Peyer's patch (tissue), 4 donors: ENCODE results near the gene STAG1.

Experiments
- CTCF ChIP-seq, 6 experiments: fragments of 450-650 bp in 4 of 6; fragments of 200-600 bp in 2 of 6; sonication (generic) in 1 of 6; IDR thresholded peaks; one replicate each; pipeline ENCODE4 v1.5.1; 2017 to 2019; ENCODE audit warnings: antibody characterized with exemption in 6 of 6, mild to moderate bottlenecking in 3 of 6, moderate library complexity in 1 of 6
- POLR2A ChIP-seq, 2 donors: fragments of 450-650 bp; IDR thresholded peaks; one replicate each; pipeline ENCODE4 v1.5.1; 2017; ENCODE audit warnings: antibody characterized with exemption in 2 of 2, mild to moderate bottlenecking in 2 of 2, moderate library complexity in 2 of 2

- TF ChIP-seq CTCF (IDR thresholded peaks at IDR 0.05): no peak
- no peak for TF ChIP-seq POLR2A (IDR thresholded peaks at IDR 0.05)
Observed at GRCh38 chr3:136409549-136409948, 342.6 kb downstream of the STAG1 start.
